ENCODE measurements around the gene C3orf22. TPM values are rescaled to one million over a fixed set of nuclear protein-coding genes. Genes with fewer than 3 reads are reported as not detected.

C3orf22 gene
- total RNA-seq, 1 experiment from 2014 or later = not detected

GRCh38 chr3:126546549-126547239, 12.0 kb downstream of the C3orf22 start:
- TF ChIP-seq CTCF (IDR thresholded peaks at IDR 0.05; ENCODE audit: unreplicated experiment) = no peak
- no peaks in the 10 kb centered on the region for H3K4me1 Mint-ChIP-seq (ENCODE audit: low read depth, unreplicated experiment)
- intact Hi-C loops (cut with micrococcal nuclease; ENCODE audit: unreplicated experiment) = no loop called here
- H3K9me3 Mint-ChIP-seq (ENCODE audit: low read depth, unreplicated experiment) = no peaks in the 10 kb centered on the region
- CTCF ChIA-PET = interaction anchor here (1.0 kb wide), 1 partner anchor 15 kb away, joined by 3 read pairs; no protein-coding TSS in a partner anchor
- H3K27ac Mint-ChIP-seq (ENCODE audit: unreplicated experiment) = no peak overlapping the region
- H3K4me3 Mint-ChIP-seq (ENCODE audit: low read depth, unreplicated experiment) = no peak overlapping the region
- DNase-seq = no peak
- peaks cover 68% of the 10 kb centered on the region for H3K27me3 Mint-ChIP-seq (ENCODE audit: unreplicated experiment)
- BruUV-seq (replicated peaks) = no TSS peak
- H3K36me3 Mint-ChIP-seq (ENCODE audit: insufficient read depth, unreplicated experiment) = no peaks in the 10 kb centered on the region

- CTCF ChIA-PET = no interaction called here
- Mint-ChIP-seq H3K4me1 (ENCODE audit: low read depth, unreplicated experiment) (peaks cover 4% of the 10 kb centered on the region), H3K36me3 (ENCODE audit: insufficient read depth, unreplicated experiment) (peaks cover 1% of the 10 kb centered on the region), H3K27ac (ENCODE audit: unreplicated experiment) (no peak overlapping the region), H3K27me3 (ENCODE audit: unreplicated experiment) (peaks cover 62% of the 10 kb centered on the region), H3K4me3 (ENCODE audit: low read depth, unreplicated experiment) (no peak overlapping the region), H3K9me3 (ENCODE audit: low read depth, unreplicated experiment) (no peaks in the 10 kb centered on the region)
- no peak for DNase-seq
- no TSS peak for BruUV-seq (replicated peaks)
- no peak for TF ChIP-seq CTCF (IDR thresholded peaks at IDR 0.05; ENCODE audit: unreplicated experiment)
- intact Hi-C loops (cut with micrococcal nuclease; ENCODE audit: unreplicated experiment) = no loop called here
Measured at GRCh38 chr3:126546013-126546412, 12.7 kb downstream of the C3orf22 start.

- H3K4me3 Mint-ChIP-seq (ENCODE audit: low read depth, unreplicated experiment) = no peak overlapping the region
- intact Hi-C loops (cut with micrococcal nuclease; ENCODE audit: unreplicated experiment) = no loop called here
- DNase-seq = no peak
- no peak for TF ChIP-seq CTCF (IDR thresholded peaks at IDR 0.05; ENCODE audit: unreplicated experiment)
- no peaks in the 10 kb centered on the region for H3K9me3 Mint-ChIP-seq (ENCODE audit: low read depth, unreplicated experiment)
- peaks cover 8% of the 10 kb centered on the region for H3K4me1 Mint-ChIP-seq (ENCODE audit: low read depth, unreplicated experiment)
- peaks cover 4% of the 10 kb centered on the region for H3K36me3 Mint-ChIP-seq (ENCODE audit: insufficient read depth, unreplicated experiment)
- no peak overlapping the region for H3K27ac Mint-ChIP-seq (ENCODE audit: unreplicated experiment)
- CTCF ChIA-PET = no interaction called here
- H3K27me3 Mint-ChIP-seq (ENCODE audit: unreplicated experiment) = peaks cover 62% of the 10 kb centered on the region
- no TSS peak for BruUV-seq (replicated peaks)
Measured at GRCh38 chr3:126545544-126545943, 13.2 kb downstream of the C3orf22 start.

- peaks cover 4% of the 10 kb centered on the region for H3K9me3 Mint-ChIP-seq (ENCODE audit: low read depth, unreplicated experiment)
- intact Hi-C loops (cut with micrococcal nuclease; ENCODE audit: unreplicated experiment) = no loop called here
- BruUV-seq (replicated peaks) = no TSS peak
- CTCF ChIA-PET = no interaction called here
- H3K4me3 Mint-ChIP-seq (ENCODE audit: low read depth, unreplicated experiment) = no peak overlapping the region
- DNase-seq = no peak
- H3K27me3 Mint-ChIP-seq (ENCODE audit: unreplicated experiment) = peaks cover 62% of the 10 kb centered on the region
- H3K36me3 Mint-ChIP-seq (ENCODE audit: insufficient read depth, unreplicated experiment) = peaks cover 4% of the 10 kb centered on the region
- no peak for TF ChIP-seq CTCF (IDR thresholded peaks at IDR 0.05; ENCODE audit: unreplicated experiment)
- peaks cover 16% of the 10 kb centered on the region for H3K4me1 Mint-ChIP-seq (ENCODE audit: low read depth, unreplicated experiment)
- H3K27ac Mint-ChIP-seq (ENCODE audit: unreplicated experiment) = no peak overlapping the region
Measured at GRCh38 chr3:126544596-126545281, 14.0 kb downstream of the C3orf22 start.

Data from Calu3 (cell line).